ENCODE data around the gene DPYD.

The DPYD gene

DNA sequence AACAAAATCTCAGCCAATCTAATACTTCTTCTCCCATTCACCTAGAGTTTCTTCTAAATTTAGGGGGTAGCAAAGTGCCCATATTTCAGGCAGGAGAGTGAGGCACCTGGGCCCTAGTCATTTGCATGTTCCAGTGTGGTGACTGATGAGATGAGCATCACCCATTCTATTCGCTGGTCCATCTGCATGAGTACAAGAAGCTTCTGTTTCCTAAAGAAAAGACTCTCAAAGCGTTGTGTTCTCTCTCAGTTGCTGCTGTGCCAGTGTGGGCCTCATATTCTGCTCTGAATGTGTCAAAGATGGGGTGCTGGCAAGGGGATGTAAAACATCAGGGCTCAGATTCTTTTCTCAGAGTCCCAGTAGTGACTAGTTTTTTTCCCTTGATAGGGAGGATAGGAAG is 16.1 kb upstream of the DPYD start:
- TF ChIP-seq, protein P1, sequence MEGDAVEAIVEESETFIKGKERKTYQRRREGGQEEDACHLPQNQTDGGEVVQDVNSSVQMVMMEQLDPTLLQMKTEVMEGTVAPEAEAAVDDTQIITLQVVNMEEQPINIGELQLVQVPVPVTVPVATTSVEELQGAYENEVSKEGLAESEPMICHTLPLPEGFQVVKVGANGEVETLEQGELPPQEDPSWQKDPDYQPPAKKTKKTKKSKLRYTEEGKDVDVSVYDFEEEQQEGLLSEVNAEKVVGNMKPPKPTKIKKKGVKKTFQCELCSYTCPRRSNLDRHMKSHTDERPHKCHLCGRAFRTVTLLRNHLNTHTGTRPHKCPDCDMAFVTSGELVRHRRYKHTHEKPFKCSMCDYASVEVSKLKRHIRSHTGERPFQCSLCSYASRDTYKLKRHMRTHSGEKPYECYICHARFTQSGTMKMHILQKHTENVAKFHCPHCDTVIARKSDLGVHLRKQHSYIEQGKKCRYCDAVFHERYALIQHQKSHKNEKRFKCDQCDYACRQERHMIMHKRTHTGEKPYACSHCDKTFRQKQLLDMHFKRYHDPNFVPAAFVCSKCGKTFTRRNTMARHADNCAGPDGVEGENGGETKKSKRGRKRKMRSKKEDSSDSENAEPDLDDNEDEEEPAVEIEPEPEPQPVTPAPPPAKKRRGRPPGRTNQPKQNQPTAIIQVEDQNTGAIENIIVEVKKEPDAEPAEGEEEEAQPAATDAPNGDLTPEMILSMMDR (IDR thresholded peaks at IDR 0.05; ENCODE audit: extremely low read depth, insufficient read depth, missing control alignments): no peak
- in situ Hi-C loops (cut with MboI; ENCODE audit: low pct_unique_long_range_greater_than_20kb, low sequenced_read_pairs, unreplicated experiment): no loop called here
- no peak for DNase-seq (ENCODE audit: low spot score)

DNA sequence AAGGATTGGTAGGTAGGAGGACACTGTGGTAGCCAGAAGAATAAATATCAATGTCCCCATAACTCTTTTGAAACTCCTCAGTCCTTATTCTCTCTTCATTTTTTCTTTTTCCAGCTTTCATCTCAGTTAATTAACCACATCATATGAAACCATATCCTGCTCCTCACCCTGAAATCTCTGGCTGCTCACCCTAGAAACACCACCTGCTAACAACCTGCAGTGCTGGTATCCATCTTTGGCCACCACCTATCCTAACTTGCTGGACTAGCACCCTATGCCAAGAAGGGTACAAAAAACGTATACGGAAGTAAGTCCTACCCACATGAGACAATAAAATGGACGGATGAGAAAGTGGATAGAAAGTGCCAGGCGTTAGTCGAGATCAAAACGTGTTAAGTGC is 13.7 kb upstream of the DPYD start:
- in situ Hi-C loops (cut with MboI; ENCODE audit: low pct_unique_long_range_greater_than_20kb, low sequenced_read_pairs, unreplicated experiment): no loop called here
- no peak for DNase-seq (ENCODE audit: low spot score)

DNA sequence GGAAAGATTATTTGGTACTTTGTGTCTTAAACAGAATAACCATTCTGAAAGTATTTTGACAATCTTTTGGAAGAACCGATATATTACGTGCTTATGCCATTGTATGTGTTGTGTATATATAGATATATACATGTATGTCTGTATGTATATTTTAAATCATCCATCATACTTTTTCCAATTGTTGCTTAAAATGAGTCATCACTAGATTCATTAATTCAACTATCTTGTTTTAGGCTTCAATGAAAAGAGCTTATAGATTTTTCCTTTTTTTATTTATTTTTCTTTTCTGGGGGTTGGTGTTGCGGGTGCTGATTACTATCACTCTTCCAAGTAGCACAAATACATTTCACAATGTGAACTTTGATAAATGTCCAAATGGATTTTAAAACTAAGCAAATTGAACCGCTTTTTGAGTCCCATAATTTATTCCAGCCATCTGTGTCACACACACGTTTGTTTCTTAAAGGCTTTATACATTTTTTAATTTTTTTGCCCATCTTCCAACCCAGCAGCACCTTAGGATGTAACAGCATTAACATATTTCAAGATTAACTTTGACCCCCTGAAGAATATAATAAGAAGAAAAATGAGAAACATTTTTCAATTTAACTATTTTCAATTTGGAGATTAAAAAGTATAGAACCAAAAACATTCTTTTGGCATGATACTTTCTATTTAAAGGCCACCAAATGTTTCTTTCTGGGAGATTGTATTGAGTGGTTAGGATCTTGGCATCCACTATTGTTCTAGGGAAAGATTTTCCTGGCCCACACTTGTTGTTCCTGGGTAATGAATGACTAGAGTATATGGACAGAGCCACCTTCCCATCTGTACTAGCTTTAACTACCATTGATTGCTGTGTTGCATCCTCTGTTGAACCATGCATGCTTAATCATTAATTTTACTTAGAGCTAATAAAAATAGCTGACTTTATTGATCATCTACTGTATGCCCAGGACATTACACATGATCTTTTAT is 9.3 kb upstream of the DPYD start:
- in situ Hi-C loops (cut with MboI; ENCODE audit: low pct_unique_long_range_greater_than_20kb, low sequenced_read_pairs, unreplicated experiment): no loop called here
- TF ChIP-seq, protein P1 (IDR thresholded peaks at IDR 0.05; ENCODE audit: extremely low read depth, insufficient read depth, missing control alignments): no peak
- DNase-seq (ENCODE audit: low spot score): no peak

More for the DNA sequence above, 13.7 kb upstream of the DPYD start:
- TF ChIP-seq, protein P1 (IDR thresholded peaks at IDR 0.05; ENCODE audit: extremely low read depth, insufficient read depth, missing control alignments): no peak

DNA sequence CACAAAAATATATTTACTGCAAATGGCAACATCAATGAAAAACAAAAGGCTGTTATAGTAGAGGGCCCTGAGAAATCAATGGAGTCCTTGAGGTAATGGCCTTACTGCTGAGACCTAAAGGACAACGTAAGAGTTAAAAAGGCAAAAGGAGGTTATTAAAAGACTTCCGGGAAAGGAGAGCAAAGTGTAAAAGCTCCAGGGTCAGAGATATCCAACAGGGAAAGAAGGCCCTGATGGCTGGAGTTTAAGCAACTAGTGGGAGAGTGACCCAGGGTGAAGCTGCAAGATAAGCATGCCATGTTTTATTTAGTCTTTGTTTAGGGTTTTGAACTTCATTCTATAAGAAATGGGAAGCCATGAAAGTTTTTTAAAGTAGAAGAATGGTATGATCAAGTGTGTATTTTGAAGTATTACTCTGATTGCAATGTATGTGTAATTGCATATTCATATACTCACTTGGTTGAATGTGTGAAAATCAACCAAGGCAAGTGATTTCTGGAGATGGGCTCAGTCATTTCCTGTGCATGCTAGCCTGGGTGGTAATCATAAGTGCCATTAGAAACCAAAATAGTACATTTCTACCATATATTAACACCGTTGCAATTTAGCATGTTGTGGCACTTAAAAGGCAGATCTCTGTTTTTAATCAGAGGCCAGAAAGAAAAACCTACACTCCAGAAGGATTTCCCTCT is 5.3 kb upstream of the DPYD start:
- no peak for DNase-seq (ENCODE audit: low spot score)
- in situ Hi-C loops (cut with MboI; ENCODE audit: low pct_unique_long_range_greater_than_20kb, low sequenced_read_pairs, unreplicated experiment): no loop called here
- TF ChIP-seq, protein P1 (IDR thresholded peaks at IDR 0.05; ENCODE audit: extremely low read depth, insufficient read depth, missing control alignments): no peak

DNA sequence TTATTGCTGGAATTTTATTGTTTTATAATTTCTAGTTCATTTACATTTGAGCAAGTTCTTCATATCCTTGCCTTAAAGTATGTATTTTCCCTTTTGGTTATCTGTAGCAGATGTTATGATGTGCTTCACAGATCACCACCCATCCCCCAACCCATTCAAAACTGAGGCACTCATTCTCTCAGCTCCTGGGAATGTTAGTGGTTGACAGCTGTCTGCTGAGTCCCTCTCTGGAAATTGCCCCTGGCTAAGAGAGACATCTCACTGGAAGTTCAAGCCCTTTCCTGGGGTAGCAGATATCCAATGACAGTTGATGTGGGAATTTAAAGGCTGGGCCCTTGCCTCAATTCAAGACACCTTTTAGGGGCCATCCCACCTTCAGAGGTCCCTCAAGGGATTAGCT is 4.3 kb upstream of the DPYD start:
- TF ChIP-seq, protein P1 (IDR thresholded peaks at IDR 0.05; ENCODE audit: extremely low read depth, insufficient read depth, missing control alignments): no peak
- no peak for DNase-seq (ENCODE audit: low spot score)

DNA sequence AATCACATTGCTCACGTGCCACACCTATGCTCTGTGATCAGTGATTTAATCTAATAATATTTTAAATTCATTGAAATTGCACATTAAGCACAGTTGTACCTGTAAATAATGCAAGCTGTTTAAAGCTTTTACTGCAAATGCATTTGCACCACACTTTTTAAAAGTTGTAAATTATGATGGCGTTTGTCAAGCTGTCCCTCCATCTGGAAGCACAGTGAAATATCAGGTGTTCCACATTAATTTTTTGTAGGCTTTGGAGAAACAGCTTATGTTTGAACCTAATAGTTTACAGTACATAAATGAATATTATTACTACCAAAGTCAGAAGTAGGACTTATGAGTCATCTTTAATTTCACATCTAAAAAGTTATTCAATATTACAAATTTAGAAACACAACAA is 3.0 kb upstream of the DPYD start:
- DNase-seq (ENCODE audit: low spot score): no peak
- in situ Hi-C loops (cut with MboI; ENCODE audit: low pct_unique_long_range_greater_than_20kb, low sequenced_read_pairs, unreplicated experiment): no loop called here
- TF ChIP-seq, protein P1 (IDR thresholded peaks at IDR 0.05; ENCODE audit: extremely low read depth, insufficient read depth, missing control alignments): no peak

More for the DNA sequence above, 4.3 kb upstream of the DPYD start:
- in situ Hi-C loops (cut with MboI; ENCODE audit: low pct_unique_long_range_greater_than_20kb, low sequenced_read_pairs, unreplicated experiment): no loop called here

Data from GM13977 (cell line).